Keratinocyte (primary cell): Measurements from ENCODE around the gene NF2.

Experiments used
- EZH2 ChIP-seq: IDR thresholded peaks from one replicate; pipeline ENCODE4 v1.6.1; 2012; ENCODE audit warnings: inconsistent platforms, mild to moderate bottlenecking, low read length, moderate library complexity
- TF ChIP-seq, protein P1 (sequence below), 3 experiments: IDR thresholded peaks in 1 of 3; conservative IDR thresholded peaks in 1 of 3; optimal IDR thresholded peaks in 1 of 3; 2 replicates in 2 of 3; 3 replicates in 1 of 3; pipeline versions ENCODE3 to v1.5.1; 2011; ENCODE audit warnings: low read length in 3 of 3, mild to moderate bottlenecking in 3 of 3, moderate library complexity in 2 of 3, control low read depth in 1 of 3, inconsistent platforms in 1 of 3; ENCODE audit not compliant: insufficient read depth in 2 of 3; ENCODE audit errors: extremely low read depth in 1 of 3

DNA sequence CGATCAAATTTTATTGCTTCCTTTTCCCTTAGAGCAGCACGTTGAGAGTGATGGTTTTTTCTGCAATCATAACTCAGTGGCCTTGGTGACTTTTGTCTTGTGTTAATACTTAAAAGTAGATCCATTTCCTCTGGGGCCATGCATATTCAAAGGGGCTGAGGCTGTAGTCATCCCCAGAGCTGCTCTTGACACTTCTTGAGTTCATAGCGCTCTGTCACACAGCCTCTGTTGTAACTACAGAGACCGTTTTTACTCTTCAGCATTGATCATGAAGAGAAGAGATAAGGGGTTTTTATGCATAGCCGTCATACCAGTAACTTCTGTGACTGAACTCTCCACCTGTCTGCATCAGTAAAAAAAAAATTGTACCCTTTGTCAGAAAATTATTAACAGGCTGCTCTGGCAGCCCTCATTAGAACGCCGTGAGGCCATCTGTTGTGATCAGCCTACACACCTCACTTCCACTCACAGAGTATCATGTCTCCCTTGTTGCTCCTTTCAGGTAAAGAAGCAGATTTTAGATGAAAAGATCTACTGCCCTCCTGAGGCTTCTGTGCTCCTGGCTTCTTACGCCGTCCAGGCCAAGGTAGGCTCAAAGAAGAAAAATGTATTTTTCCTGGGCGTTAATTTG, 38.4 kb downstream of the NF2 start:
- TF ChIP-seq, protein P1, sequence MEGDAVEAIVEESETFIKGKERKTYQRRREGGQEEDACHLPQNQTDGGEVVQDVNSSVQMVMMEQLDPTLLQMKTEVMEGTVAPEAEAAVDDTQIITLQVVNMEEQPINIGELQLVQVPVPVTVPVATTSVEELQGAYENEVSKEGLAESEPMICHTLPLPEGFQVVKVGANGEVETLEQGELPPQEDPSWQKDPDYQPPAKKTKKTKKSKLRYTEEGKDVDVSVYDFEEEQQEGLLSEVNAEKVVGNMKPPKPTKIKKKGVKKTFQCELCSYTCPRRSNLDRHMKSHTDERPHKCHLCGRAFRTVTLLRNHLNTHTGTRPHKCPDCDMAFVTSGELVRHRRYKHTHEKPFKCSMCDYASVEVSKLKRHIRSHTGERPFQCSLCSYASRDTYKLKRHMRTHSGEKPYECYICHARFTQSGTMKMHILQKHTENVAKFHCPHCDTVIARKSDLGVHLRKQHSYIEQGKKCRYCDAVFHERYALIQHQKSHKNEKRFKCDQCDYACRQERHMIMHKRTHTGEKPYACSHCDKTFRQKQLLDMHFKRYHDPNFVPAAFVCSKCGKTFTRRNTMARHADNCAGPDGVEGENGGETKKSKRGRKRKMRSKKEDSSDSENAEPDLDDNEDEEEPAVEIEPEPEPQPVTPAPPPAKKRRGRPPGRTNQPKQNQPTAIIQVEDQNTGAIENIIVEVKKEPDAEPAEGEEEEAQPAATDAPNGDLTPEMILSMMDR (optimal IDR thresholded peaks at IDR 0.05 in 1 of 3, IDR thresholded peaks at IDR 0.05 in 1 of 3, conservative IDR thresholded peaks at IDR 0.05 in 1 of 3; ENCODE audit: extremely low read depth in 1 of 3, insufficient read depth in 2 of 3, low read length in 3 of 3) = no peak
- TF ChIP-seq EZH2 = no peak
